Thyroid gland (tissue), 4 donors: Measurements from ENCODE around the gene USP8. TPM values are rescaled to one million over a fixed set of nuclear protein-coding genes. Genes with fewer than 3 reads are reported as not detected.

Experiments used
- DNase-seq, 2 donors: peaks; one replicate each; pipeline ENCODE4 v3.0.0-alpha.2; 2019
- H3K27ac ChIP-seq, 3 donors: fragments of 200-600 bp; sonication (generic); 1 replicate in 2 of 3; 2 replicates in 1 of 3; pipeline ENCODE4 v1.5.1; 2016 to 2019; ENCODE audit warnings: mild to moderate bottlenecking in 1 of 3, moderate library complexity in 1 of 3
- H3K27me3 ChIP-seq: fragments of 200-600 bp; sonication (generic); one replicate; pipeline ENCODE4 v1.5.1; 2019
- H3K36me3 ChIP-seq, 2 donors: fragments of 200-600 bp; sonication (generic); one replicate each; pipeline ENCODE4 v1.5.1; 2016 to 2019
- H3K4me1 ChIP-seq, 2 donors: fragments of 200-600 bp; sonication (generic); one replicate each; pipeline ENCODE4 v1.5.1; 2017 to 2019
- H3K4me3 ChIP-seq, 3 donors: fragments of 200-600 bp; sonication (generic); replicated peaks in 1 of 3; 1 replicate in 2 of 3; 2 replicates in 1 of 3; pipeline ENCODE4 v1.5.1; 2016; ENCODE audit warnings: mild to moderate bottlenecking in 1 of 3
- H3K9me3 ChIP-seq: fragments of 200-600 bp; sonication (generic); one replicate; pipeline ENCODE4 v1.5.1; 2017
- CTCF ChIP-seq, 6 experiments: fragments of 200-600 bp in 3 of 6; fragments of 450-650 bp in 3 of 6; sonication (generic) in 3 of 6; IDR thresholded peaks; one replicate each; pipeline ENCODE4 v1.5.1; 2016 to 2019; ENCODE audit warnings: antibody characterized with exemption in 6 of 6, mild to moderate bottlenecking in 2 of 6, inconsistent platforms in 1 of 6, moderate library complexity in 1 of 6
- POLR2A ChIP-seq, 2 donors: fragments of 450-650 bp; IDR thresholded peaks; one replicate each; pipeline ENCODE4 v1.6.1; 2017; ENCODE audit warnings: antibody characterized with exemption in 2 of 2, mild to moderate bottlenecking in 2 of 2, moderate library complexity in 1 of 2
- WGBS, 2 donors: methylation state at CpG; one replicate each; pipeline ENCODE4 v1.1.5; 2017; 5-methylcytosine and 5-hydroxymethylcytosine counted together
- intact Hi-C: fragments of 100-400 bp; cut with DNase I; formaldehyde crosslinking; loops from one replicate; pipeline ENCODE4 v1.15.1; 2023
- total RNA-seq, 4 donors: library from RNA; depleted of rRNA; stranded (reverse); fragments of >200 nt; gene quantifications; one replicate each; pipeline ENCODE4 v1.2.3, GENCODE V29; 2016

Gene USP8
- total RNA-seq, 4 donors from 2014 or later: 62.8 to 89.6 (median 87.9) TPM

GRCh38 chr15:50513001-50513400 is 88.8 kb downstream of the USP8 start:
- intact Hi-C loops: no loop called here
- no peak overlapping the region for H3K4me3 ChIP-seq

DNA sequence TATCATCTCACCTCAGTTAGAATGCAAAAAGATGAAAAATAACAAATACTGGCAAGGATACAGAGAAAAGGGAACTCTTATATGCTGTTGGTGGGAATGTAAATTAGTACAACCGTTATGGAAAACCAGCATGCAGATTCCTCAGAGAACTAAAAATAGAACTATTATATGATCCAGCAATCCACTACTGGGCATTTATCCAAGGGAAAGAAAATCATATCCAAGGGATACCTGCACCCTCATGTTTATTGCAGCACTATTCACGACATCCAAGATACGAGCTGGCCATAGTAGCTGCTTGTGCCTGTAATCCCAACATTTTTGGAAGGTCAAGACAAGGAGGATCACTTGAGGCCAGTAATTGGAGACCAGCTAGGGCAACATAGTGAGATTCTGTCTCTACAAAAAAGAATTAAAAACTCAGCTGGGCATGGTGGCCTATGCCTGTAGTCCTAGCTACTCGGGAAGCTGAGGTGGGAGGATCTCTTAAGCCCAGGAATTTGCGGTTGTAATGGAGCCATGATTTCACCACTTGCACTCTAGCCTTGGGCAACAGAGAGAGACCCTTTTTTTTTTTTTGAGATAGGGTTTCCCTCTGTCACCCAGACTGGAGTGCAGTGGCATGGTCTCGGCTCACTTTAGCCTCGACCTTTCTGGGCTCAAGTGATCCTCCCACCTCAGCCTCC is 95.7 kb downstream of the USP8 start:
- Histone ChIP-seq H3K4me3 (no peak overlapping the region), H3K36me3 (no peaks in the 10 kb centered on the region), H3K27me3 (no peaks in the 10 kb centered on the region), H3K4me1 (no peaks in the 10 kb centered on the region), H3K27ac (no peak overlapping the region), H3K9me3 (no peaks in the 10 kb centered on the region)
- 78 to 81% methylated on average over 7 of the region's 7 CpGs for WGBS, 2 donors
- intact Hi-C loops: no loop called here
- DNase-seq: no peak
- TF ChIP-seq POLR2A (IDR thresholded peaks at IDR 0.05) (no peak), CTCF (IDR thresholded peaks at IDR 0.05) (no peak)

More at GRCh38 chr15:50513001-50513400, 88.8 kb downstream of the USP8 start:
- no peak for TF ChIP-seq POLR2A (IDR thresholded peaks at IDR 0.05)
- no peak for TF ChIP-seq CTCF (IDR thresholded peaks at IDR 0.05)
- Histone ChIP-seq H3K27me3 (no peaks in the 10 kb centered on the region), H3K27ac (no peak overlapping the region), H3K4me1 (no peaks in the 10 kb centered on the region), H3K36me3 (no peaks in the 10 kb centered on the region), H3K9me3 (no peaks in the 10 kb centered on the region)
- no peak for DNase-seq

DNA sequence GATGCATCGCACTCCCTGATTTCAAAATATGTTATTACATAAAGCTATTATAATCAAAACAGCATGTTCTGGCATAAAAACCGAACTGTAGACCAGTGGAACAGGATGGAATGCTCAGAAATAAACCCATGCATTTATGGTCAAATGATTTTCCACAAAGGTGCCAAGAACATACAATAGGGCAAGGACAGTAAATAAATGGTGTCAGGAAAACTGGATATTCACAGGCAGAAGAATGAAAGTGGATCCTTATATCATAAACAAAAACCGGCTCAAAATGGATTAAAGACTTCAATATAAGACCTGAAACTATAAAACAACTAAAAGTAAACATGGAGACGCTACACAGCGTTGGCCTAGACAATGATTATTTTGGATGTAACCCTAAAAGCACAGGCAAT is 99.6 kb downstream of the USP8 start:
- TF ChIP-seq CTCF (IDR thresholded peaks at IDR 0.05): no peak
- TF ChIP-seq POLR2A (IDR thresholded peaks at IDR 0.05): no peak
- Histone ChIP-seq H3K36me3 (no peaks in the 10 kb centered on the region), H3K4me3 (no peak overlapping the region), H3K27ac (no peak overlapping the region), H3K9me3 (no peaks in the 10 kb centered on the region), H3K4me1 (no peaks in the 10 kb centered on the region), H3K27me3 (no peaks in the 10 kb centered on the region)
- WGBS, 2 donors: 66 to 78% methylated on average over 5 of the region's 5 CpGs
- no peak for DNase-seq
- intact Hi-C loops: no loop called here

DNA sequence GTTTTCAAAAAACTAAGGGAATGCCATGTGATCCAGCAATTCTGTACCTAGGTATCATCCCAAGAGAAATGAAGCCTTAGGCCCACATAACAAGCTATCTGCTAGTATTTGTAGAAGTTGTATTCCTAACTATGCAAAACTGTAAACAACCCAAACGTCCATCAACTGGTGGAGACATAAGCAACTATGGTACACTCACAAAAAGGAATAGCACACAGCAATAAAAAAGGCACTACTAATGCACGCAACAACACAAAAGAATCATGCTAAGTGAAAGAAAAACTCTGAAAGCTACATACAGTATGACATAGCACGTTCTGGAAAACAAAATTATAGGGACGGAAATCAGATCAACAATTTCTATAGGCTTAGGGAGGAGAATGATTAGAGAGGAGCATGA is 107.0 kb downstream of the USP8 start:
- 93 to 96% methylated on average over 4 of the region's 4 CpGs for WGBS, 2 donors

More for the DNA sequence above, 107.0 kb downstream of the USP8 start:
- Histone ChIP-seq H3K4me1 (no peaks in the 10 kb centered on the region), H3K27me3 (no peaks in the 10 kb centered on the region), H3K27ac (no peak overlapping the region), H3K36me3 (no peaks in the 10 kb centered on the region), H3K4me3 (no peak overlapping the region), H3K9me3 (no peaks in the 10 kb centered on the region)
- DNase-seq: no peak
- TF ChIP-seq CTCF (IDR thresholded peaks at IDR 0.05) (no peak), POLR2A (IDR thresholded peaks at IDR 0.05) (no peak)
- intact Hi-C loops: no loop called here
